Measurements from ENCODE around the gene ODC1.

ODC1 gene

GRCh38 chr2:10424916-10425505 lies 23.1 kb downstream of the ODC1 start:
- DNase-seq (ENCODE audit: low spot score), result no peak
- in situ Hi-C loops (cut with MboI; ENCODE audit: low sequenced_read_pairs, unreplicated experiment), result no loop called here
- no peak for TF ChIP-seq CTCF (IDR thresholded peaks at IDR 0.05; ENCODE audit: borderline replicate concordance, control extremely low read depth, extremely low read depth, insufficient read depth, missing control alignments)

GRCh38 chr2:10424051-10424450 lies 24.1 kb downstream of the ODC1 start:
- no peak for DNase-seq (ENCODE audit: low spot score)
- in situ Hi-C loops (cut with MboI; ENCODE audit: low sequenced_read_pairs, unreplicated experiment), result no loop called here
- TF ChIP-seq CTCF (IDR thresholded peaks at IDR 0.05; ENCODE audit: borderline replicate concordance, control extremely low read depth, extremely low read depth, insufficient read depth, missing control alignments), result no peak

- no peak for TF ChIP-seq CTCF (IDR thresholded peaks at IDR 0.05; ENCODE audit: borderline replicate concordance, control extremely low read depth, extremely low read depth, insufficient read depth, missing control alignments)
- no peak for DNase-seq (ENCODE audit: low spot score)
- in situ Hi-C loops (cut with MboI; ENCODE audit: low sequenced_read_pairs, unreplicated experiment), result no loop called here
These were observed 24.7 kb downstream of the ODC1 start for GRCh38 chr2:10423400-10423774.

- in situ Hi-C loops (cut with MboI; ENCODE audit: low sequenced_read_pairs, unreplicated experiment), result no loop called here
- no peak for DNase-seq (ENCODE audit: low spot score)
- no peak for TF ChIP-seq CTCF (IDR thresholded peaks at IDR 0.05; ENCODE audit: borderline replicate concordance, control extremely low read depth, extremely low read depth, insufficient read depth, missing control alignments)
These were observed 25.3 kb downstream of the ODC1 start for GRCh38 chr2:10422732-10423399.

GRCh38 chr2:10422251-10422650 lies 25.9 kb downstream of the ODC1 start:
- in situ Hi-C loops (cut with MboI; ENCODE audit: low sequenced_read_pairs, unreplicated experiment), result no loop called here
- no peak for TF ChIP-seq CTCF (IDR thresholded peaks at IDR 0.05; ENCODE audit: borderline replicate concordance, control extremely low read depth, extremely low read depth, insufficient read depth, missing control alignments)
- DNase-seq (ENCODE audit: low spot score), result no peak

- TF ChIP-seq CTCF (IDR thresholded peaks at IDR 0.05; ENCODE audit: borderline replicate concordance, control extremely low read depth, extremely low read depth, insufficient read depth, missing control alignments), result no peak
- in situ Hi-C loops (cut with MboI; ENCODE audit: low sequenced_read_pairs, unreplicated experiment), result loop anchor here (10.0 kb wide), 1 partner anchor 295 kb away; the partner anchor contains the start of gene RRM2
- no peak for DNase-seq (ENCODE audit: low spot score)
These were observed 28.4 kb downstream of the ODC1 start for GRCh38 chr2:10419553-10420257.

Data from GM13976 (cell line).